HG02610 (cell line): Measurements from ENCODE around the gene HLA-DOA.

Experiments
- ATAC-seq: cut with Tn5 transposase; IDR thresholded peaks from one replicate; pipeline ENCODE4 v1.9.1; 2021; ENCODE audit warnings: mild to moderate bottlenecking, moderate library complexity; ENCODE audit not compliant: unreplicated experiment

Gene HLA-DOA

GRCh38 chr6:32968093-32968866 lies 41.1 kb downstream of the HLA-DOA start, which contains the start of gene BRD2:
TSS of gene BRD2 (plus strand) at chr6:32968594. CDS start at chr6:32972899, 4,305 bp downstream.
- peak; percentile 31 for ATAC-seq

- ATAC-seq = no peak
Observed at GRCh38 chr6:32967151-32968091, 42.0 kb downstream of the HLA-DOA start.

GRCh38 chr6:32964776-32965175 lies 44.6 kb downstream of the HLA-DOA start:
- ATAC-seq = no peak

GRCh38 chr6:32963866-32964265 lies 45.5 kb downstream of the HLA-DOA start:
- ATAC-seq = no peak

GRCh38 chr6:32962213-32962826 lies 47.1 kb downstream of the HLA-DOA start:
- ATAC-seq = no peak

GRCh38 chr6:32960563-32960962 lies 48.8 kb downstream of the HLA-DOA start:
- no peak for ATAC-seq

- ATAC-seq = no peak
Observed at GRCh38 chr6:32956176-32956575, 53.2 kb downstream of the HLA-DOA start.

- ATAC-seq = no peak
Observed at GRCh38 chr6:32954986-32955802, 54.2 kb downstream of the HLA-DOA start.

GRCh38 chr6:32954267-32954666 lies 55.1 kb downstream of the HLA-DOA start:
- no peak for ATAC-seq
